ENCODE measurements around the gene ZNF681.

DNA sequence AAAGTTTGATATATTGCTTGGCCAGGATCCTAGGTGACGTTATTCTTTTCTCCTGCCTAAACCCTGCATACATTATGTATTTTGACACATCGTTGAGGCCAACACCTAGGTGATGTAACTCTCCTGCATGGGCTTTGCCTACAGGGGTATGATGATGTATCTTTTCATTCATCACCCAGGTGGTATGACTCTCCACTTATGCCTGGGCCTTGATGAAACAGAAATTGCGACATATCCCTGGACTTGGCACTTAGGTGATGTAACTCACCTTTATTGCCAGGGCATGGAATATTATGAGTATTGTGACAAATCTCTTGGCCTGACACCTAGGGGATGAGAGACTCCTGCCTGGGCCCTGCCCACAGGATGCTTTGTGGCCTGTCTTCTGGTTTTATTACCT lies 18.5 kb upstream of the ZNF681 start:
- TF ChIP-seq YY1 (IDR thresholded peaks at IDR 0.05; ENCODE audit: insufficient read depth, insufficient read length), result no peak
- TF ChIP-seq ZNF274 (IDR thresholded peaks at IDR 0.05; ENCODE audit: low read depth, low read length), result no peak
- TF ChIP-seq SUZ12 (IDR thresholded peaks at IDR 0.05; ENCODE audit: extremely low read depth, insufficient read depth, insufficient read length), result no peak

Measured in NT2/D1 (cell line).